HG03280 (cell line): ENCODE measurements around the gene ARHGAP1.

Experiments used
- ATAC-seq: cut with Tn5 transposase; IDR thresholded peaks from one replicate; pipeline ENCODE4 v1.9.1; 2021; ENCODE audit warnings: mild to moderate bottlenecking, moderate library complexity; ENCODE audit not compliant: unreplicated experiment

Gene ARHGAP1

GRCh38 chr11:46700241-46701077 lies at the start of gene ARHGAP1, which contains the start of gene ZNF408:
Gene ARHGAP1, minus strand, starts transcription at chr11:46700619. Its CDS starts 4,512 bp downstream, at chr11:46696107.
Gene ZNF408, plus strand, starts transcription at chr11:46701031. Its CDS starts 17 bp downstream, at chr11:46701048.
- ATAC-seq: peak; percentile 89

GRCh38 chr11:46747150-46747549 lies 46.7 kb upstream of the ARHGAP1 start:
- no peak for ATAC-seq

DNA sequence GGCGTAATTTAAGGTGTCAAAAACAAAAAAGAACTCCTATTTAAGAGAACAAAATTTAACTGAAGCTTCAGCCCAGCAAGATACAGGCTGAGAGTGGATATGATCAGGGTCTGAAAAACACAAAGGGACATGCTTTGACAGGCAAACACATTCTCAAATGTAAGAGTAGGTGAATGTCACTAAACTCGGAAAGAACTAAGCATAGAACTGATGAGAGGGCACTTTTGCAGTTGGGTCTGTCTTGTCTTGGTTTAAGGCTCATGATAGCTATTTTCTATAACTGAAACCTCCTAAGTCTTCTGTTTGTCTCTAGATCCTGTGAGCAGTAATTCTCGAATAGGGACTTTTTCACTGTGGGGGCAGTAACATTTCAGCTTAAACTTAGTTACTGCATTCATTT lies 45.6 kb upstream of the ARHGAP1 start:
- no peak for ATAC-seq

DNA sequence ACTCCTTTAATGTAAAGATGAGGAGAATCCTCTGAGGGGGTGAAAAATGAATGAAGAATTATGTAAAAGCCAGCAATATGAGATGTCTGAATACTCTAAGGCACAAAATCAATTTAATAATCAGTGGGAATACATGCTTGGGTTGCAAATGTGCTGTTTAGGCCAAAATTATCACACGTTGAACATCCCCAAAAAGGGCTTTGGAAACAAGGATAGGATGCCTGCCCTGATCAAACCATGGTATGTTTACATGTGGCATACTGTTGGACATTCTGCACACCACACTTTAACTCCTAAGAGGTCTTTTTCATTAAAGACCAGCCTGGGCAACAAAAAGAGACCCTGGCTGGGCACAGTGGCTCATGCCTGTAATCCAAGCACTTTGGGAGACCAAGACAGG lies 44.9 kb upstream of the ARHGAP1 start:
- ATAC-seq: no peak

DNA sequence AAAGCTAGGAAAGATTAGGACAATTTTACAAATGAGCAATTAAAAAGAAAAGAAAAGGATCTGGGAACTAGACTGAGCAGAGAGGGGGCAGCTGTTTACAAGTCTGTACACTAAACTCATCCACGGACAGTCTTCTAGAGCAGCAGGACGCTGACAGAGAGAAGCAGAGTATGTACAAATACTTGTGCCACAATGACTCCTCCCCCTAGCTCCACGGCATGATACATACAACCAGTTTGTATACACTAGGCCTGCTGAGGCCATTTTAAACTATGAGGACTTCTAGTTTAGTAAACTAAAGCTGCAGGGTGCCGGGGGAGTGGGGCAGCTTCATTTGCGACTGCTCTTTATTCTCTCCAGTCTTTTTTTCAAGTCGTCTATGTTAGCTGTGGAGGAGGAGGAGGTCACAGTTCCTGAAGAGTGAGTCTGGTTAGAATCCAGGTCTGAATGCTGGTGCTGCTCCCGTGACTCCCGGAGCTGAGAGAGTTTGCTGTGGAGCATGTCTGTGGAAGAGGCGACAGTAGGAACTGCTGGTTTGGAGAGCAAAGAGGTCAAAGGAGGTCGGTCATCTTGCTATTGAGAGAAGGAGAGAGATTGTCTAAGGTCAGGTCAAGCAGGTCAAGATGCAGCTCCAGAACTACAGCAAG lies 43.4 kb upstream of the ARHGAP1 start:
- ATAC-seq: no peak

DNA sequence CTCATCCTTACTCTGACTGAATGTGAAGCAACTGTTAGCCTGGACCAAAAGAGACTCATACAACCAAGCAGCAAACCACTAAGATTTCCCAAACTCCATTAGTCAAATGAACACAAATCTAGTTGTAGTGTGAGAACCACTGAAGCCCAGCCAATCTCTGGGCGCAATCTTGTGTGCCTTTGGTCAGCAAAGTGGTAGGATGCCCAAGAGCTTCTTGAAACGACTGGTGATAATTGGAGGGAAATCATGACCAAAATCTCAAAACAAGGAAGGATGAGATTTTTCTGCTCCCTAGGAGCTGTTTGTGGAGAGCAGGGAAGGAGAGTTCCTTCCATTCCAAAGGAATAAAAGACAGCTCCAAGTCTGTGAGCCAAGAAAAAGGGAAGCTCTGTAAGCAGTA lies 42.6 kb upstream of the ARHGAP1 start:
- ATAC-seq: no peak

GRCh38 chr11:46741600-46742484 lies 41.4 kb upstream of the ARHGAP1 start:
- no peak for ATAC-seq

GRCh38 chr11:46738887-46739286 lies 38.5 kb upstream of the ARHGAP1 start:
- ATAC-seq: no peak

DNA sequence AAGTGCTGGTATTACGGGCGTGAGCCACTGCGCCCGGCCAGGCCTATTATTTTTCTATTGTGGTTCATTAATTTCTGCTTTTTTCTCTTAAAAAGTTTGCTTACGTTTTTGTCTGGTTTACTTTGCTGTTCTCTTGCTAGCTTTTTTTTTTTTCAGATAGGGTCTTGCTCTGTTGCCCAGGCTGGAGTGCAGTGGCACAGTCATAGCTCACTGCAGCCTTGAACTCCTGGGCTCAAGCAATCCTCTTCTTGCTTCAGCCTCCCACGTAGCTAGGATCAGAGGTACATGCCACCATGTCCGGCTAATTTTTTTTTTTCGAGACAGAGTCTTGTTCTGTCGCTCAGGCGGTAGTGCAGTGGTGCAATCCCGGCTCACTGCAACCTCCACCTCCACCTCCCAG lies 37.3 kb upstream of the ARHGAP1 start:
- no peak for ATAC-seq

GRCh38 chr11:46736615-46737014 lies 36.2 kb upstream of the ARHGAP1 start:
- no peak for ATAC-seq

GRCh38 chr11:46736146-46736545 lies 35.7 kb upstream of the ARHGAP1 start:
- ATAC-seq: no peak

- no peak for ATAC-seq
Measured at GRCh38 chr11:46733234-46733633, 32.8 kb upstream of the ARHGAP1 start.

DNA sequence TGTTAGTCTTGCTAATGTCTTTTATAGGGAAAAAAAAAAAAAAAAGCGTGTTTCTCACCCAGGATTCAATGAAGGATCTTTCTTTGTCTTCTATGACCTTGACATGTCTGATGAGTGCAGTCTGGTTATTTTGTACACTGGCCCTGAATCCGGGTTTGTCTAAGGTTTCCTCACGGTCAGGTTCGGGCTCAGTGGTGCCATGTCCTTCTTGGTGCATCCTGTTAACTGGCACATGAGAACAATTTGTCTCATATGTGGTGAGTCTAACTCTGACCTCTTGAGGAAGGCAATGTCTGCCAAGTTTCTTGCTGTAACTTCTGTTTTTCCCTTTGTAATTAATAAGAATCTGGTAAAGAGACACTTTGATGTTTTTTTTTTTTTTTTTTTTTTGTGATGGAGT lies 31.1 kb upstream of the ARHGAP1 start:
- no peak for ATAC-seq

GRCh38 chr11:46729110-46730027 lies 28.9 kb upstream of the ARHGAP1 start:
- ATAC-seq: no peak

DNA sequence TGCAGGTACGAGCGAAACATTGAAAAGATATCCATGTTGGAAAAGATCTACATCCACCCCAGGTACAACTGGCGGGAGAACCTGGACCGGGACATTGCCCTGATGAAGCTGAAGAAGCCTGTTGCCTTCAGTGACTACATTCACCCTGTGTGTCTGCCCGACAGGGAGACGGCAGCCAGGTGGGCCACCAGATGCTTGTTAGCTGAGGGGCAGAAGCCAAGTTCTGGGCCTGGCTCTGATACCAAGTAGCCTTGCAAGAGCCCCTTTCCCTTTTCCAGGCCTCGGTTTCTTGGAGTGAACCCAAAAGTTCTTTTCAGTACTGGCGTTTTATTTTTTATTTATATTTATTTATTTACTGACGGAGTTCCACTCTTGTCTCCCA lies 28.2 kb upstream of the ARHGAP1 start:
- no peak for ATAC-seq

DNA sequence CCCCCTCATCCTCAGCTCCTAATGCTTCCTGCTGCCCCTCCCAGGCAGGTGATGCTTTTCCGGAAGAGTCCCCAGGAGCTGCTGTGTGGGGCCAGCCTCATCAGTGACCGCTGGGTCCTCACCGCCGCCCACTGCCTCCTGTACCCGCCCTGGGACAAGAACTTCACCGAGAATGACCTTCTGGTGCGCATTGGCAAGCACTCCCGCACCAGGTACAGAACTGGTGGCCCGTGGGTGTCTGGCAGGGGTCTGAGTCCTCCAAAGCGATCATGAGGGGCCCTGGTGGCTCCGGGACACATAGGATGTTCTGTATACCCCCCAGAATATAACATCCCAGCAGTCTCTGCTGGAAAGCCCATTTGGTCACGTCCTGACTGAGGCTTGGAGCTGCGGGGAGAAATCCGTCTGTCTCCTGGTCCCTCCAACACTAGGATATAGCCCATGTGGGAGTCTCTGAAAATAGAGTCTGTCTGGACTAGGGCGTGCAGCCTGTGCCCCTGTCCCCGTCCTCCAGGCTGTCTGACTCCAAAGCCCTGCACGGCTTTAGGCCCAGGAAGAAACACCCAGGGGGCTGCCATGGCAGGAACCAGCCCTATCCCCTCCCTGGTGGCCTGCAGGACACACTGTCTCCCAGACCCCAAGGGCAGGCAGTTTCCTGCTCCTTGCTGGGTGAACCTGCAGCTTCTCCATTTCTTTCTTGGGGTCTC lies 27.7 kb upstream of the ARHGAP1 start:
- no peak for ATAC-seq

- ATAC-seq: no peak
Measured at GRCh38 chr11:46726206-46726862, 25.9 kb upstream of the ARHGAP1 start.

GRCh38 chr11:46725338-46726205 lies 25.2 kb upstream of the ARHGAP1 start:
- ATAC-seq: no peak
